Right renal pelvis (tissue), 4 donors: ENCODE measurements around the gene CALML5. TPM values are rescaled to one million over a fixed set of nuclear protein-coding genes. Genes with fewer than 3 reads are reported as not detected.

Experiments
- DNase-seq, 4 donors: peaks; one replicate each; pipeline ENCODE4 v3.0.0-alpha.2; 2013; ENCODE audit warnings: low read depth in 4 of 4, low spot score in 3 of 4, missing footprints in 1 of 4
- polyA plus RNA-seq, 4 donors: library from polyadenylated mRNA; unstranded; fragments of 120-200 nt; gene quantifications; one replicate each; pipeline ENCODE4 v1.2.1, GENCODE V29; 2013; ENCODE audit not compliant: insufficient read length in 4 of 4

Gene CALML5
- polyA plus RNA-seq, 4 donors: not detected

GRCh38 chr10:5503477-5503835, 4.1 kb upstream of the CALML5 start:
- DNase-seq: peak; percentile 29 to 43 (median 40)

GRCh38 chr10:5502571-5503476, 3.5 kb upstream of the CALML5 start:
- DNase-seq: no peak

GRCh38 chr10:5502061-5502521, 2.7 kb upstream of the CALML5 start:
- peak in 1 of 4 donors; percentile 31 for DNase-seq

- no peak for DNase-seq
Observed at GRCh38 chr10:5500910-5501309, 1.5 kb upstream of the CALML5 start.

GRCh38 chr10:5500162-5500670, 846 bp upstream of the CALML5 start:
- DNase-seq: no peak

GRCh38 chr10:5498791-5499492, 428 bp downstream of the CALML5 start:
- no peak for DNase-seq

DNA sequence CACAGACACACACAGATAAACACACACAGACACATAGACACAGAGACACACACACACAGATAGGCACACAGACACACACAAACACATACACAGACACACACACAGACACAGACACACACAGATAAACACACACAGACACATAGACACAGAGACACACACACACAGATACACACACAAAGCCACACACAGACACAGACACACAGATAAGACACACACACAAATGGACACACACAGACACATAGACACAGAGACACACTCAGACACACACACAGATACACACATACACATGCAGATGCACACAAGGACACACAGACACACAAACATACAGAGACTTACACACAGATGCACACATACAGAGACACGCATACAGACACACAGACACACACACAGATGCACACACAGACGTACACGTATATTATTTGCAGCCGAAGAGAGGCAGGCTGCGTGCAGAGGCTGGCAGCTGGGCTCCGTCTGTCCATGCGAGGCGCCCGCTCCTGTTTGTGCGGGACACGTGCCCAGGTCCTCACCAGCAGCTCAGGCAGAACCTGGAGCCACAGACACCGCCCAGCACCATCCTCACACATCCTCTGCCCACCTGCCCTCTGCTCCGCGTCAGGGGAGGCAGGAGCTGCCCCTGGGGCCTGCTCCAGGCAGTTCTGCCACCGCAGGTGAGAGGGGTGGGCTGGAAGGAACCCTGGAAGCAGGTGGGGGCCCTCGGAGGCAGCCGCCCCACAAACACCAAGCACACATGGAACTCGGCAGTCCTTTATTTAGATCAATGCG, 1.2 kb downstream of the CALML5 start:
- DNase-seq: no peak

DNA sequence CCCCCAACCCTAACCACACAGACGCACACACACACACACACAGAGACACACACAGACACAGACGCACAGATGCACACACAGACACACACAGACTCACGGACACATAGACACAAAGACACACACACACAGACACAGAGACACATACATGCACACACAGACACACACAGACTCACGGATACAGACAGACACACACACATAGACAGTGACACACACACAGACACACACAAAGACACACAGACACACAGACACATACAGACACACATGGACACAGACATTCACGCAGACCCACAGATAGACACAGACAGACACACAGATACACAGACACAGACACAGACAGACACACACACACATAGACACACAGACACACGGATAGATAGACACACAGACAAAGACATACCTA, 2.1 kb downstream of the CALML5 start:
- no peak for DNase-seq

DNA sequence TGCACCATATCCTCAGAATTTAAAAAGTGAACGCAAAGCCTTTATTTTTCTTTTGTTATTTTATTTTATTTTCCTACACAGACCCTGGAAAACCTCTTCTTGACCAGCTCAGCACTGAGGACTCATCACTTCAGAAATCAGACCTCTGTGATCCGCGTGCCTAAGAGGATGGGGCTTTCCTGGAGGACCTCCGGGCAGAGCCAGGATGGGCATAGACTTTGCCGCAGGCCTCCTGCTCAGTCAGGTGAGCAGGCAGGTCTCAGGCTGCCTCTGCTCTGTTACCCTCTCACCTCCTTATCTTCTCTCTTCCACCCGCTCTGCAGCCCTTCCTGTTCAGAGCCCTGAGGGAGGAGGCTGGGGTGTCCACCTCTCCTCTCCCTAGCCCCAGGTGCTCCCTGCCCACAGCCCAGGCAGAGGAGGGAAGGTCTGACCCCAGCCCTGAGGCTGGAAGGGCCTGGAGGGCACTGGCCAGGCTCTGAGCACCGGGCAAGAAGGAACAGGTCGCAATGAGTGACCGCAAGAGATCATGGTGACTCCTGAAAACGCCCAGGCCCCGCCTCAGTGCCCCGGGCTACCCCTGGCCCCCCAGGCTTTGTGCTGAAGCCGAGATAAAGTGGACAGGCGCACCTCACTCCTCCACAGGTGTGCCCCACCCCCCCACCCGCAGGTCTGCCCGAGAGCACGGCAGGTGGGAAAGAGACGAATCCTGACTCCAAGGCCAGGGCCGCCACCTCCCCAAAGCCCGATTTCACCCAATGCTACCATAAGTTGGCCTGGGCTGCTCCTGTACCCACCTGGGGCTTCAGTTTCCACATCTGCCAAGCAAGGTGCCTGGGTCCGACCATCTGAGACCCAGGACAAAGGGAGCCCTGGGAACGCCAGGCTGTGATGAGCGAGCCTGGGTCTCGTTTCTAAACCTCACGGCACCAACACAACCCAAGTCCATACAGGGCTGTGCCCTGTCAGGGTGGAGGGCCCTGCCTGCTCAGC, 2.8 kb downstream of the CALML5 start:
- DNase-seq: no peak

DNA sequence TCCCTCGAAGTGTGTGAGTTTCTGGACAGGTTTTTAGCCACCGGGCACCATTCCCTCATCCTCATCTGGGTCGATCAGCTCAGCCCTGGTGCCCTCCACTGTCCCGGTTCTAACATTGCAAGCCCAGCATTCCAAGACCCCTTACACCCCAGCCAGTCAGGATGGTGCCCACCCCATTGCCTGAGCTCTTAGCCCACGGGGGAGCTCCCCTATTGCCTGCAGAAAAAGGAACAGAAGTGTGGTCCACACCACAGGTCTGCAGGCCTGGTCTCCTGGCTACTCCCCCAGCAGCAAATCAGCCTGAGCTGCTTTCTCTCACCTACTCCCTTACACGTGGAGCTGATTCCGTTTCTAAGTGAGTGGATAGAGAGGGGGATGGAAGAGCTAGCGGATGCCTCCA, 4.8 kb downstream of the CALML5 start:
- no peak for DNase-seq

DNA sequence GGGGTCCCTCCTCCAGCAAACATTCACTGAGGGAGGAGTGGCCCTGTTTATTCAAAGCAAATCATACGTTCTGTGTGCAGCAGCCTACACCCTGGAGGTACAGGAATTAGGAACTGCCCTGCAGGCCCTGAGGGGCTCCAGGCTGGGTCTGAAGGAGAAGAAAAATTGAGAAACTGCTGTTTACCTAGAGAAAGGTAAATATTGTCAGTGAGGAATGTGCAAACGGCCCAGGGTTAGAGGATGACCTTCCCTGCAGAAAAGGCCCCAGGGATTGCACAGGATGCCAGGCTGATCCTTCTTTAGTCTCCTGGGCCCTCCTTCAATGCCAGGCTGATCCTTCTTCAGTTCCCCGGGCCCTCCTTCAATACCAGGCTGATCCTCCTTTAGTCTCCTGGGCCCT, 5.7 kb downstream of the CALML5 start:
- DNase-seq: no peak

DNA sequence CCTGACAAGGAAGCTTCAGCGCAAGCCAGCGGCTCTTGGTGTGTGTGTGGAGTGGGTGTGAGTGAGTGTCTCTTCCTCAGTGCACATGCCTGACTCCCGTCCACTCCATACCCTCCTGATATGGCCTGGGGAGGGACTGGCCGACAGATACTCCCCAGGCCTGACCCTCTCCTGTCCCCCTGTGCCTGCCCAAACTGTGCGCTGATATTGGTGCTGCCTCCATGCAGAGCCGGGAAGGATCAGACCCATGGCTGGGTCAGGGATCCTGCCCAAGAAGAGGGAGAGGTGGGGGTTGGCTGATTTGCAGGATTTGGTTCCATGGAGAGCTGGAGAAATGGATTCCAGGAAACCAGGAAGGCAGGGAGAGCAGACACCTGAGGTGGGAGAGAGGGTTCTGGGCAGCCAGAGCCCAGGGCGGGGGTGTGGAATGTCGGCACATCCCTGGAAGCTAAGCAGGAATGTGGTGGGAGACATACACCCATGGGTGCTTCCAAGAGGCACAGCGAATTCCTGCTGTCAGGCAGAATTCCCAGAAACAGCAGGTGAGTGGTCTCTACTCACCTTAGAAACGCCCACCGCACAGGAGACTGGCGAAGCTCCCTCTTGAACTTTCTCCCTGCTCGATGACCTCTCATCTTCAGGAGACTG, 6.3 kb downstream of the CALML5 start:
- DNase-seq: no peak

GRCh38 chr10:5492322-5492855, 7.0 kb downstream of the CALML5 start:
- no peak for DNase-seq

GRCh38 chr10:5491477-5491876, 7.9 kb downstream of the CALML5 start:
- no peak for DNase-seq

- DNase-seq: no peak
Observed at GRCh38 chr10:5490698-5491464, 8.5 kb downstream of the CALML5 start.

DNA sequence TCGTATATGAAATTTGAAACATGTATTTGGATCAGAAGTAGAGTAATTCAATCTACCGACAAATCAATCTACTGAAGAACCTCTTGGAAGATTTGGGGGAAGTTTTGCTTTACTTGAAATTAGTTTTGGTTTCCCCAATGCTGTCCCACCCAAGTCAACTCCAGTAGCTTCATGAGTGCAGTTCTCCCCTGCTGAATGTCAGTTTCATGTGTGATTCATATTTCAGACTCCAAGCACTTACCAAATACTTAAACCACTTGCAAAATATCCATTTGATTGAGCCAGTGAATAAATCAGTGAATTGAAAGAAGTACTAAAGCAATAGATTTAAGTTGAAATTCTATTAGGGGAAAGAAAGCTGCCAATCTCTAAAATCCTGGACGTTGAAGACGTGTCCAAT, 9.3 kb downstream of the CALML5 start:
- no peak for DNase-seq

DNA sequence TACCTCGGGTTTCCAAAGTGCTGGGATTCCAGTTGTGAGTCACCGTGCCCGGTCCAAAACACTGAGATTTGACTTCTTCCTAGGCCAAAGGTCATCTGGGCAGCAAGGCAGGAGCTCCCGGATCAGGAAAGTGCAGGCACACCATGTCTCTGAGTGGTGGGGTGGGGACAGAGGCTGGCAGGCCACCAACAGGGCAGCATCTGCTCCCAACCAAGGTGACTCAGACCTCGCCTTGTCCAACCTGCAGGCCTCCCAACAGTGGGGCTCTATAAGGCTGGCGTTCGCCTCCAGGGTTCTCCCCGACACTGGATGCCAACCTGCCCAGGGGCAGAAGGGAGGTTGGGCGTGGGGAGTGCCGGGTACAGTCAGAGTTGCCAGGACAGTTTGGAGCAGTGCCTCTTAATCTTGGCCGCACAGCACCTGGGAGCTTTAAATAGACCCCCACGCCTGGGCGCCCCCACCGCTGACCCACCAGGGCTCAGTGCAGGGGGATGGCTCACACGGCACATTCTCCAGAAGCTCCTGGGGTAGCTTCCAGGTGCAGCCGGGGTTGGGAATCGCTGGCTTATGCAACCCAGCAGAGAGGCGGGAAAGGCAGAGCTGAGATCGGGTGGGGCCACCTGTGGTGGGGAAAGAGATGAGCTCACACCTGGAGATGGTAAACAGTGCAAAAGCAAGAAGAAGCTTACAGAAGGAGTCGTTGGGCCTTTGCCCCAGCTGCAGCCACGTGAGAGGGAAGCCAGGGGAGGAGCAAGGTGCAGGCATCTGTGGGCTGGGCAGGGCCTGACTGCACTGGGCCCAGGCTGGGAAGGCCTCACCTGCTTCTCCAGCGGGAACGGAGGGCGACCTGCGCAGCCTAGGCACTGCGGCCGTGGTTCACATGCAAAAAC, 10.9 kb downstream of the CALML5 start:
- DNase-seq: no peak
